Measurements from ENCODE around the gene ERI3. TPM values are rescaled to one million over a fixed set of nuclear protein-coding genes. Genes with fewer than 3 reads are reported as not detected.

Gene ERI3
- total and polyA plus RNA-seq, 10 of the 15 experiments (the other 5 are each of a cell fraction or from before 2014, with no cell fraction given), result 20.6 to 90.4 (median 41.2) TPM

- Histone ChIP-seq H2AFZ (ENCODE audit: control insufficient read depth, low read depth, low read length) (no peak overlapping the region), H3K79me2 (ENCODE audit: control insufficient read depth, insufficient read depth, low read length) (no peaks in the 10 kb centered on the region), H3K36me3 (ENCODE audit: control insufficient read depth in 2 of 2, insufficient read depth in 2 of 2, low read length in 1 of 2) (peaks cover 0 to 5% of the 10 kb centered on the region in 2 experiments; a peak in 1 of 4 replicates), H4K20me1 (ENCODE audit: control insufficient read depth, insufficient read depth) (no peaks in the 10 kb centered on the region), H3K9me3 (replicated peaks; ENCODE audit: control insufficient read depth, insufficient read depth, low read length) (no peaks in the 10 kb centered on the region), H3K27ac (ENCODE audit: control insufficient read depth, insufficient read depth) (no peak overlapping the region), H3K4me1 (ENCODE audit: control insufficient read depth, insufficient read depth, low read length) (no peaks in the 10 kb centered on the region), H3K9ac (ENCODE audit: control insufficient read depth, insufficient read depth, low read length) (no peak overlapping the region), H3K4me2 (ENCODE audit: control insufficient read depth, insufficient read depth) (no peak overlapping the region), H3K27me3 (replicated peaks in 1 of 2; ENCODE audit: control insufficient read depth in 2 of 2, insufficient read depth in 2 of 2, low read length in 1 of 2) (no peaks in the 10 kb centered on the region), H3K4me3 (no peak overlapping the region)
- intact Hi-C loops (cut with micrococcal nuclease; ENCODE audit: unreplicated experiment) (no loop called here), in situ Hi-C loops (cut with MboI) (no loop called here)
- DNase-seq (ENCODE audit: low read depth, low spot score) (no peak), FAIRE-seq (no peak), ATAC-seq (no peak)
- ChIA-PET SMC1A (ENCODE audit: uncharacterized antibody, unreplicated experiment) (no interaction called here), POLR2A (no interaction called here), RAD21 (ENCODE audit: unreplicated experiment) (no interaction called here), CTCF (no interaction called here)
- TF ChIP-seq BRCA1 (IDR thresholded peaks at IDR 0.05; ENCODE audit: low read depth, low read length) (no peak), ZNF384 (IDR thresholded peaks at IDR 0.05; ENCODE audit: borderline replicate concordance, low read depth, low read length) (no peak), SREBF1 (IDR thresholded peaks at IDR 0.05; ENCODE audit: low read length) (no peak), KAT2A (conservative IDR thresholded peaks at IDR 0.05; ENCODE audit: control insufficient read depth, low read depth, low read length) (no peak), NR2F1 (conservative IDR thresholded peaks at IDR 0.05) (no peak), IRF4 (IDR thresholded peaks at IDR 0.05; ENCODE audit: low read depth, low read length) (no peak)
- WGBS (ENCODE audit: insufficient coverage, insufficient replicate concordance, low lambda C conversion rate, missing lambda C conversion rate), result 100% methylated on average over 3 of the region's 3 CpGs
- BruUV-seq (replicated peaks), result no TSS peak
Measured at GRCh38 chr1:44230796-44231195, 124.3 kb downstream of the ERI3 start.

GRCh38 chr1:44229435-44230167 is 125.5 kb downstream of the ERI3 start:
- in situ Hi-C loops (cut with MboI) (no loop called here), intact Hi-C loops (cut with micrococcal nuclease; ENCODE audit: unreplicated experiment) (no loop called here)
- FAIRE-seq, result no peak
- no peaks in the 10 kb centered on the region for H3K79me2 ChIP-seq (ENCODE audit: control insufficient read depth, insufficient read depth, low read length)
- SMC1A ChIA-PET (ENCODE audit: uncharacterized antibody, unreplicated experiment), result no interaction called here
- no peak overlapping the region for H3K4me2 ChIP-seq (ENCODE audit: control insufficient read depth, insufficient read depth)
- no peak for ATAC-seq
- WGBS (ENCODE audit: insufficient coverage, insufficient replicate concordance, low lambda C conversion rate, missing lambda C conversion rate), result 97% methylated on average over 16 of the region's 16 CpGs
- H3K4me1 ChIP-seq (ENCODE audit: control insufficient read depth, insufficient read depth, low read length), result no peaks in the 10 kb centered on the region
- H3K27ac ChIP-seq (ENCODE audit: control insufficient read depth, insufficient read depth), result no peak overlapping the region
- no peaks in the 10 kb centered on the region for H3K9me3 ChIP-seq (replicated peaks; ENCODE audit: control insufficient read depth, insufficient read depth, low read length)
- H4K20me1 ChIP-seq (ENCODE audit: control insufficient read depth, insufficient read depth), result no peaks in the 10 kb centered on the region
- RAD21 ChIA-PET (ENCODE audit: unreplicated experiment), result no interaction called here
- no peak overlapping the region for H2AFZ ChIP-seq (ENCODE audit: control insufficient read depth, low read depth, low read length)
- no peaks in the 10 kb centered on the region for H3K27me3 ChIP-seq (replicated peaks in 1 of 2; ENCODE audit: control insufficient read depth in 2 of 2, insufficient read depth in 2 of 2, low read length in 1 of 2)
- H3K4me3 ChIP-seq, result no peak overlapping the region
- POLR2A ChIA-PET, result no interaction called here
- H3K9ac ChIP-seq (ENCODE audit: control insufficient read depth, insufficient read depth, low read length), result no peak overlapping the region
- DNase-seq (ENCODE audit: low read depth, low spot score), result no peak
- BruUV-seq (replicated peaks), result no TSS peak
- peaks cover 0 to 5% of the 10 kb centered on the region in 2 experiments; a peak in 1 of 4 replicates for H3K36me3 ChIP-seq (ENCODE audit: control insufficient read depth in 2 of 2, insufficient read depth in 2 of 2, low read length in 1 of 2)
- CTCF ChIA-PET, result interaction anchor here (1.9 kb wide), 1 partner anchor 10 kb away, joined by 4 read pairs; no protein-coding TSS in a partner anchor
- no peak for TF ChIP-seq ZNF217 (IDR thresholded peaks at IDR 0.05)
- TF ChIP-seq STAT1 (conservative IDR thresholded peaks at IDR 0.05), result no peak
- no peak for TF ChIP-seq IRF3 (IDR thresholded peaks at IDR 0.05)
- no peak for TF ChIP-seq RAD51 (IDR thresholded peaks at IDR 0.05)
- no peak for TF ChIP-seq TARDBP (IDR thresholded peaks at IDR 0.05; ENCODE audit: borderline replicate concordance)
- no peak for TF ChIP-seq KAT2A (conservative IDR thresholded peaks at IDR 0.05; ENCODE audit: control insufficient read depth, low read depth, low read length)
- no peak for TF ChIP-seq PAX8 (IDR thresholded peaks at IDR 0.05)
- TF ChIP-seq ZNF384 (IDR thresholded peaks at IDR 0.05; ENCODE audit: borderline replicate concordance, low read depth, low read length), result no peak
- no peak for TF ChIP-seq SP1 (IDR thresholded peaks at IDR 0.05; ENCODE audit: low read depth, low read length)
- no peak for TF ChIP-seq FOXM1 (IDR thresholded peaks at IDR 0.05; ENCODE audit: low read depth, low read length)
- no peak for TF ChIP-seq JUND (IDR thresholded peaks at IDR 0.05; ENCODE audit: low read depth, low read length)
- no peak for TF ChIP-seq FOXK2 (IDR thresholded peaks at IDR 0.05)
- TF ChIP-seq EZH2 (IDR thresholded peaks at IDR 0.05; ENCODE audit: borderline replicate concordance, control insufficient read depth, low read depth, low read length), result no peak
- no peak for TF ChIP-seq ETV6 (conservative IDR thresholded peaks at IDR 0.05 in 1 of 2, IDR thresholded peaks at IDR 0.05 in 1 of 2; ENCODE audit: borderline replicate concordance in 1 of 2, low read depth in 1 of 2)

Measured in GM12878 (cell line).